Left kidney (tissue), 2 donors: ENCODE measurements around the gene CGRRF1. TPM values are rescaled to one million over a fixed set of nuclear protein-coding genes. Genes with fewer than 3 reads are reported as not detected.

Experiments
- DNase-seq: peaks from one replicate; pipeline ENCODE4 v3.0.0-alpha.2; 2013
- polyA plus RNA-seq: library from polyadenylated mRNA; unstranded; fragments of 120-200 nt; gene quantifications from one replicate; pipeline ENCODE4 v1.2.1, GENCODE V29; 2013; ENCODE audit not compliant: insufficient read length

Gene CGRRF1
- polyA plus RNA-seq, 1 donor: 34.8 TPM

- DNase-seq: no peak
These were observed 62.6 kb downstream of the CGRRF1 start for GRCh38 chr14:54572316-54572715.

- DNase-seq: no peak
These were observed 64.8 kb downstream of the CGRRF1 start for GRCh38 chr14:54574528-54574927.

DNA sequence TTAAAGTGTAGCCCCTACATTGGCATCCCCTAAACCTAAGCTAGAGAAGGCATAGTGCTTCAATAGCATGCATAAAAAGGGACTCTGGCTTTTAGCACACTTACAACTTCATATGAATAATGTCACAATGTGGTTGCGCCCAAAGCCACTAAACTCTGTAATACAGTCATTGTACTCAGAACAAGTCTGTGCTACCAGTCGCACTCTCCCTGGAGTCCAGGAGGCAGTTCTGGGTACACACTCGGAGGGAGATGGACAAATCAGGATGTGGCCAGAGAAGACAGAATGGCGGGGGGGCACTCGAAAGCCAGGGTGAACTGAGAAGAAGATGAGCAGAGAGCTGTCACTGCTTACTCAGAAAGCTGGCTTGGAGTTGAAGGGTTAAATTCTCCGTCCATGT, 67.8 kb downstream of the CGRRF1 start:
- no peak for DNase-seq

DNA sequence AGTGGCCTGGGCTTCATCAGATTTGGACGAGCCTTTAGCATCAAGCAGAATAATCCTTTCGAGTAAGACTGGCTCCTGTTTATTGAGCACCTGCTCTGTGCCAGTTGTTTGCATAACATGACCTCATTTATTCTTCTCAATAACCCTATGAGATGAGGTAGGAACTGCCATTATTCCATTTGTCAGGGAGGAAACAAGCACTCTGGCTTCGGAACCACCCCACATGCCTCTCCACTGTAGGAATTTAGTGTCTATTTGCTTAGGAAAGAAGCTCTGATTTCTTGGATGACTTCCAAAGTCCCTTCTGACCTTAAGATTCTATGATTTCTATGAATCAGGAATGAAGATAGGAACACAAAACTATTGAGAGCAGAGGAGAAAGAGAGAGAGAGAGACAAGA, 68.3 kb downstream of the CGRRF1 start:
- DNase-seq: no peak

DNA sequence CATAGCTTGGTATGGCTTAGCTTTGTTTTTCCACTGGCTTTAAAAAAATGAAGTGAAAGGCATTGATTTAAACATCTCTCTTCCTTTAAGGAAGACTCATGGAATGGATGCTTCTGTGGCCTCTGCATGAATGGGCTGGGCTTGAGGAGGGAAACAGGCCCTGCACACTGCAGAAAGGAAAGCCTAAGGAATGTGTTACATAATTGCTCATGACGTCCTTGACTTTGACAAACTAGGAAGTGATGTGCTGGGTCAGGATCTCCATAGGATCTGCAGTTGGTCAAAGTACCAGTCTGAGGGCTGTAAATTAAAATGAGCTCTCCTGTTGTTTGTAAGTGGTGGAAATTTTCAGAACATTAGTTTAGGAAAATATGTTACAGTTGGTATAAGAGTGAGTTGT, 69.9 kb downstream of the CGRRF1 start:
- no peak for DNase-seq

- no peak for DNase-seq
These were observed 71.2 kb downstream of the CGRRF1 start for GRCh38 chr14:54580933-54581332.

- no peak for DNase-seq
These were observed 72.6 kb downstream of the CGRRF1 start for GRCh38 chr14:54582334-54582733.

DNA sequence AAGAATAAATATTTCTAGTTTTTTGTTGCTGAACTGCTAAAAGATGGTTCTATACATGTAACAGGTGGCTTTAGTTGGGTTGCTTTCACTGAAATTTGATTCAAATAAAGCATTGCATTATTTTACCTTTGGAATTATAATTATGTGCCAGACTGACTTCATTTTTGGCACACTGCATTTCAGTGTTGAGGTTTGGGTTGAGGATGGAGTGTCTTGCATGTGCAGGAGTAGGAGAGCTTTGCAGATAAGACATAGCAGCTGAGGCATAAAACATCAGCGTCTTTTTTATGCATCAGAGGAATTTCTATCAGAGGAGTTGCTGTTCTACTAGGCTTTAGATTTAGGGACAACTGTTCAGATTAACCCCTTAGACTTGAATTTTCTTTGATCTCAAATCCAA, 74.4 kb downstream of the CGRRF1 start:
- DNase-seq: no peak

DNA sequence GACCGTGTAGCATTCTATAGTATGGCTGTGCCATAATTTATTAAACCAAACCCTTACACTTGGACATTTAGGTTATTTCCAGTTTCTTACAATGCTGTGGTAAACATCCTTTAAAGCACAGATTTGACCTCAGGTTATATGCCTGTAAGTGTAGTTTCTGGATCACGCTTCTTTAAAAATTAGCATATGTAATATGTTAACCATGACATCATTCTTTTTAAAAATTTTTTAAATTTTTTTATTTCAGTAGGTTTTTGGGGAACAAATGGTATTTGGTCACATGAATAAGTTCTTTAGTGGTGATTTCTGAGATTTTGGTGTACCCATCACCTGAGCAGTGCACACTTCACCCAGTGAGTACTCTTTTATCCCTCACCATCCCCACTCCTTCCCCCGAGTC, 75.5 kb downstream of the CGRRF1 start:
- DNase-seq: no peak

Other genes with a start within 250 kb of the CGRRF1 start
- gene CDKN3, start 112.9 kb upstream of the CGRRF1 start, polyA plus RNA-seq: 32.8 TPM
- 140 TPM for gene CNIH1, start 68.5 kb upstream of the CGRRF1 start, polyA plus RNA-seq
- 109 TPM for gene GMFB, start 20.9 kb upstream of the CGRRF1 start, polyA plus RNA-seq
- gene SAMD4A, start 57.2 kb downstream of the CGRRF1 start, polyA plus RNA-seq: 10.1 TPM